Measurements from ENCODE around the gene DHRS13.

GRCh38 chr17:28912938-28913333, 10.1 kb upstream of the DHRS13 start:
- TF ChIP-seq ZNF274 (IDR thresholded peaks at IDR 0.05; ENCODE audit: low read depth, low read length) = no peak
- TF ChIP-seq YY1 (IDR thresholded peaks at IDR 0.05; ENCODE audit: insufficient read depth, insufficient read length) = no peak

Measured in NT2/D1 (cell line).